CD4-positive, alpha-beta T cell (primary cell): ENCODE data around the gene SIGLEC11. TPM values are rescaled to one million over a fixed set of nuclear protein-coding genes. Genes with fewer than 3 reads are reported as not detected.
"Not testable (repeated sequence)": the region's sequence is repeated elsewhere in the genome, so short reads cannot be mapped to it uniquely, and the experiment has no call there.

Experiments used
- ATAC-seq: fragments of 200-7000 bp; cut with Tn5 transposase; one replicate; pipeline ENCODE4 v1.10.0; 2022; ENCODE audit warnings: mild to moderate bottlenecking; ENCODE audit not compliant: poor library complexity
- CTCF ChIA-PET: fragments of 350-600 bp; sonication (Branson Sonifier 250); formaldehyde crosslinking; loops from one replicate; lab custom pipeline; 2021; ENCODE audit warnings: antibody characterized with exemption, inconsistent platforms; lab: Charles Lee
- POLR2A ChIA-PET: fragments of 350-600 bp; sonication (Branson Sonifier 250); formaldehyde crosslinking; loops from one replicate; lab custom pipeline; 2021; ENCODE audit warnings: antibody characterized with exemption, inconsistent platforms; lab: Charles Lee
- DNase-seq, 14 experiments: peaks; one replicate each; pipeline ENCODE4 v3.0.0-alpha.2; 2013 to 2020; ENCODE audit warnings: mixed read lengths in 2 of 14
- H3K27ac ChIP-seq, 2 donors: one replicate each; pipeline versions ENCODE4 v1.5.1 to v1.7.0; 2013; ENCODE audit warnings: low read length in 2 of 2, low read depth in 1 of 2, mild to moderate bottlenecking in 1 of 2
- H3K27me3 ChIP-seq, 2 experiments: 1 replicate in 1 of 2; 2 replicates in 1 of 2; pipeline versions ENCODE4 v1.6.1 to v1.7.0; 2013; ENCODE audit warnings: low read length in 2 of 2, control low read depth in 1 of 2, mild to moderate bottlenecking in 1 of 2, moderate library complexity in 1 of 2; ENCODE audit not compliant: insufficient read depth in 2 of 2, control insufficient read depth in 1 of 2
- H3K36me3 ChIP-seq: one replicate; pipeline ENCODE4 v1.6.1; 2013; ENCODE audit warnings: low read length, control low read depth; ENCODE audit not compliant: insufficient read depth
- H3K4me1 ChIP-seq: one replicate; pipeline ENCODE4 v1.6.1; 2013; ENCODE audit warnings: low read length, control low read depth; ENCODE audit not compliant: insufficient read depth
- H3K4me3 ChIP-seq: one replicate; pipeline ENCODE4 v1.5.1; 2013; ENCODE audit warnings: mild to moderate bottlenecking, low read length, moderate library complexity
- H3K9me3 ChIP-seq, 2 experiments: 1 replicate in 1 of 2; 2 replicates in 1 of 2; pipeline versions ENCODE4 v1.6.1 to v1.7.0; 2013; ENCODE audit warnings: low read length in 2 of 2, mild to moderate bottlenecking in 2 of 2, control low read depth in 1 of 2, moderate library complexity in 1 of 2; ENCODE audit not compliant: control insufficient read depth in 1 of 2, insufficient read depth in 1 of 2
- H3K27ac Mint-ChIP-seq: one replicate; pipeline ENCODE4 v1.8.0; 2020; ENCODE audit warnings: mixed read lengths
- H3K27me3 Mint-ChIP-seq: one replicate; pipeline ENCODE4 v1.8.0; 2021; ENCODE audit warnings: mixed read lengths
- H3K36me3 Mint-ChIP-seq: one replicate; pipeline ENCODE4 v1.8.0; 2021; ENCODE audit warnings: low read depth, mixed read lengths
- H3K4me1 Mint-ChIP-seq: one replicate; pipeline ENCODE4 v1.8.0; 2021; ENCODE audit warnings: low read depth, mixed read lengths
- H3K4me3 Mint-ChIP-seq: one replicate; pipeline ENCODE4 v1.8.0; 2020; ENCODE audit warnings: mild to moderate bottlenecking, mixed read lengths
- H3K9me3 Mint-ChIP-seq: one replicate; pipeline ENCODE4 v1.8.0; 2020; ENCODE audit warnings: mixed read lengths
- CTCF ChIP-seq: fragments of 200-600 bp; IDR thresholded peaks from one replicate; pipeline ENCODE4 v1.8.0; 2022; ENCODE audit warnings: antibody characterized with exemption, mild to moderate bottlenecking
- intact Hi-C, 2 experiments: fragments of 100-400 bp; cut with DNase I in 1 of 2; cut with micrococcal nuclease in 1 of 2; formaldehyde crosslinking; loops; one replicate each; pipeline versions ENCODE4 v1.15.1 to v1.9.0; 2023 to 2025; cut with DNase I, micrococcal nuclease
- total RNA-seq, 174 experiments: library from RNA in 2 of 174; stranded (reverse) in 2 of 174; gene quantifications; one replicate each; pipeline ENCODE4 v1.2.3 and lab custom pipeline; 2021 to 2026

Gene SIGLEC11
- total RNA-seq, 2 experiments from 2014 or later = 0.08 TPM; not detected in 1

- no peak for DNase-seq
- no peak overlapping the region for H3K4me3 Mint-ChIP-seq
- Histone ChIP-seq H3K4me3 (no peak overlapping the region), H3K9me3 (peaks cover 0 to 7% of the 10 kb centered on the region in 2 experiments), H3K36me3 (no peaks in the 10 kb centered on the region), H3K27me3 (peaks cover 0 to 7% of the 10 kb centered on the region in 2 experiments), H3K27ac (no peak overlapping the region), H3K4me1 (peaks cover 6% of the 10 kb centered on the region)
- ChIA-PET POLR2A (no interaction called here), CTCF (interaction anchor here (1.1 kb wide), 1 partner anchor 13 kb away, joined by 4 read pairs; no protein-coding TSS in a partner anchor)
- intact Hi-C loops = no loop called here
- no peak for TF ChIP-seq CTCF
- H3K4me1 Mint-ChIP-seq = no peaks in the 10 kb centered on the region
- ATAC-seq = no peak
- no peak overlapping the region for H3K27ac Mint-ChIP-seq
- no peaks in the 10 kb centered on the region for H3K36me3 Mint-ChIP-seq
- peaks cover 28% of the 10 kb centered on the region for H3K27me3 Mint-ChIP-seq
- no peaks in the 10 kb centered on the region for H3K9me3 Mint-ChIP-seq
Observed at GRCh38 chr19:49950590-49950948, 10.4 kb downstream of the SIGLEC11 start.

GRCh38 chr19:49949742-49950589 lies 11.0 kb downstream of the SIGLEC11 start:
- Mint-ChIP-seq H3K4me3 (no peak overlapping the region), H3K36me3 (no peaks in the 10 kb centered on the region), H3K4me1 (no peaks in the 10 kb centered on the region), H3K27me3 (peaks cover 33% of the 10 kb centered on the region), H3K9me3 (no peaks in the 10 kb centered on the region), H3K27ac (no peak overlapping the region)
- POLR2A ChIA-PET = no interaction called here
- H3K27ac ChIP-seq = no peak overlapping the region
- CTCF ChIA-PET = interaction anchor here (1.1 kb wide), 1 partner anchor 13 kb away, joined by 4 read pairs; no protein-coding TSS in a partner anchor
- H3K36me3 ChIP-seq = no peaks in the 10 kb centered on the region
- no peak for DNase-seq
- TF ChIP-seq CTCF = no peak
- H3K9me3 ChIP-seq = peaks cover 0 to 7% of the 10 kb centered on the region in 2 experiments
- no peak overlapping the region for H3K4me3 ChIP-seq
- peaks cover 0 to 7% of the 10 kb centered on the region in 2 experiments for H3K27me3 ChIP-seq
- H3K4me1 ChIP-seq = peaks cover 6% of the 10 kb centered on the region
- intact Hi-C loops = no loop called here
- no peak for ATAC-seq

- Mint-ChIP-seq H3K27me3 (peaks cover 24% of the 10 kb centered on the region), H3K27ac (no peak overlapping the region), H3K36me3 (no peaks in the 10 kb centered on the region), H3K4me1 (no peaks in the 10 kb centered on the region), H3K9me3 (no peaks in the 10 kb centered on the region), H3K4me3 (no peak overlapping the region)
- no peaks in the 10 kb centered on the region for H3K36me3 ChIP-seq
- H3K27ac ChIP-seq = no peak overlapping the region
- TF ChIP-seq CTCF = no peak
- peaks cover 4% of the 10 kb centered on the region in 2 experiments for H3K27me3 ChIP-seq
- no peak overlapping the region for H3K4me3 ChIP-seq
- DNase-seq = no peak
- H3K9me3 ChIP-seq = no peaks in the 10 kb centered on the region
- no peaks in the 10 kb centered on the region for H3K4me1 ChIP-seq
- POLR2A ChIA-PET = no interaction called here
- ATAC-seq = no peak
- intact Hi-C loops = no loop called here
- CTCF ChIA-PET = no interaction called here
Observed at GRCh38 chr19:49946415-49946814, 14.6 kb downstream of the SIGLEC11 start.

GRCh38 chr19:49944567-49944966 lies 16.4 kb downstream of the SIGLEC11 start:
- POLR2A ChIA-PET, H3K9me3 ChIP-seq, ATAC-seq, H3K36me3 Mint-ChIP-seq, H3K4me1 ChIP-seq, H3K27me3 ChIP-seq, H3K4me3 Mint-ChIP-seq, H3K36me3 ChIP-seq, H3K27ac Mint-ChIP-seq, H3K4me3 ChIP-seq, CTCF ChIA-PET, H3K4me1 Mint-ChIP-seq, intact Hi-C loops, H3K27ac ChIP-seq, H3K9me3 Mint-ChIP-seq: not testable (repeated sequence)
- H3K27me3 Mint-ChIP-seq = peaks cover 13% of the 10 kb centered on the region
- DNase-seq = peak in 1 of 14 experiments; percentile 28
